Measurements from ENCODE around the gene ACY1. TPM values are rescaled to one million over a fixed set of nuclear protein-coding genes. Genes with fewer than 3 reads are reported as not detected.
"Not testable (repeated sequence)": the region's sequence is repeated elsewhere in the genome, so short reads cannot be mapped to it uniquely, and the experiment has no call there.

ACY1 gene
- total RNA-seq, 1 experiment from 2014 or later: 103 TPM

DNA sequence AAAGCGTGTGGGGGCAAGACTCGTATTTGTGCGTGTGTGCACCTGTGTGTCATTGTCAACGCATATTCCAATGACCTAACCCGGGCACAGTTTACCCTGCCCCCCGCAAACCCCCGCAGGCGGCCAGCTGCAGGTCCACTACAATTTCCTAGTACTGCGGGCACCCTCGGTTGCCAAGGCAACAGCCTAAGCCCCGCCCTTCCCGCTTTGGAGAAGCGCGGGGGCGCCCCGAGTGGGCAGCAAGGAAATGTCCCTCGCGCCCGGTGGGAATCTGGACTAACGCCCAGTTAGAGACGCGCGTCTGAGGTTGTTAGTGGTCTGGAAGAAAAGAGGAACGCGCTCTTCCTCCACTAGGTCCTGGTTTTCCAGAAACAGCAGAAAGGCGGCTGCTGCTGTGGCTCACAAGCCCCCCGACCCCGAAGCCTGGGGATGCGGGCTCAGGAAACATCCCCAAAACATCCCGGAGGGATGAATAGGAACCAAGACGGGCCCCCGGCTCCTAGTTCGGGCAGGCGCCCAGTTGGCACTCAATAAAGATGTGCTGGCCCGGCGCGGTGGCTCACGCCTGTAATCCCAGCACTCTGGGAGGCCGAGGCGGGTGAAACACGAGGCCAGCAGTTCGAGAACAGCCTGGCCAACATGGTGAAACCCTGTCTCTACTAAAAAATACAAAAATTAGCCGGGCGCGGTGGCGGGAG is 7.3 kb upstream of the ACY1 start:
- DNase-seq (ENCODE audit: low spot score): peak; percentile 95
- in situ Hi-C loops (cut with HindIII; ENCODE audit: low sequenced_read_pairs): no loop called here

DNA sequence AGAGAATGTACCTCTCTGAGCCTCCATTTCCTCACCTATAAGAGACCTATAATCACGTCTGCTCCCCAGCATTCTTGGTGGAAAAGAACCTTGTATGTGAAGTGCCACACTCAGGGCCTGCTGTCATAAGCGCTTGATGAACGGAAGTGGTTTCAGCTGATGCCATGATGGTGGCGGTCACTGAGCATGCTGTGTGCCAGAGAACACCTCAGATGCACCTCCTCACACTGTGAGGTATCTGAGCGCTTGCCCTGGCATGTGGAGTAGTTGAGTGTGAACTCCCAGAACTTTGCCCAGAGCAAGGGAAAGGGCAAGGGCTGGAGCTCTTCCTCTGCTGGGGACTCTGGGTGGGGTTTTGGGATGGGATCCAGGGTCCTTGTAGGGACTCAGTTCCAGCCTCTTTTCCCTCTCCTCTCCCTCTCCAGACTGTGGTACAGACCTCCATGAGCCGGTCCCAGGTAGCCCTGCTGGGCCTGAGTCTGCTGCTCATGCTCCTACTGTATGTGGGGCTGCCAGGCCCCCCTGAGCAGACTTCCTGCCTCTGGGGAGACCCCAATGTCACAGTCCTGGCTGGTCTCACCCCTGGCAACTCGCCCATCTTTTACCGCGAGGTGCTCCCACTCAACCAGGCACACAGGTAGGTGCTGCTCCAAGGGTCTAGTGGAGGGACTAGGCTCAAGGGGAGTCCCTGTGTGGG is 5.7 kb upstream of the ACY1 start:
- DNase-seq (ENCODE audit: low spot score): peak; percentile 16
- in situ Hi-C loops (cut with HindIII; ENCODE audit: low sequenced_read_pairs): no loop called here

DNA sequence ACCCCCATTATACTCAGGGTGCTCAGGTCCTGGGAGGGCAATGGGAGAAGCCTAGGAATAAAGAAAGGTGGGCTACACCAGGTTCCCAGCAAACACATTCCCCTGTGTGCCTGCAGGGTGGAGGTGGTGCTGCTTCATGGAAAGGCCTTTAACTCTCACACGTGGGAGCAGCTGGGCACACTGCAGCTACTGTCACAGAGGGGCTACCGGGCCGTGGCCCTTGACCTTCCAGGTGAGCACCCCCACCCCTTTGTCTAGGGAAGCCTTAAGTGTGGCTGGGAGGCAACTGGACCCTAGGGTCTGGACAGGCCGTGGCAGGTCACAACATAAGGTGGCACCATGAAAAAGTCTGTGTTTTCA is 5.2 kb upstream of the ACY1 start:
- no peak for DNase-seq (ENCODE audit: low spot score)
- in situ Hi-C loops (cut with HindIII; ENCODE audit: low sequenced_read_pairs): no loop called here

DNA sequence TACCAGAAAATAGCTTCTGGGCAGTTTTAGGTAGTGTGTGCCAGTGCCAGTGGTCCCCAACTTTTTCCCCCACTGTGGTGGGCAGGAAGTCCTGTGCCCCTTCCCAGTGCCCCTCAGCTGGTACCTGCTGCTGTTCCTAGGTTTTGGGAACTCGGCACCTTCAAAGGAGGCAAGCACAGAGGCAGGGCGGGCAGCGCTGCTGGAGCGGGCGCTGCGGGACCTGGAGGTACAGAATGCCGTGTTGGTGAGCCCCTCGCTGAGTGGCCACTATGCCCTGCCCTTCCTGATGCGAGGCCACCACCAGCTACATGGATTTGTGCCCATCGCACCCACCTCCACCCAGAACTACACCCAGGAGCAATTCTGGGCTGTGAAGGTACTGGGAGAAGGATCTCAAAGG is 3.1 kb upstream of the ACY1 start:
- no peak for DNase-seq (ENCODE audit: low spot score)
- in situ Hi-C loops (cut with HindIII; ENCODE audit: low sequenced_read_pairs): no loop called here

DNA sequence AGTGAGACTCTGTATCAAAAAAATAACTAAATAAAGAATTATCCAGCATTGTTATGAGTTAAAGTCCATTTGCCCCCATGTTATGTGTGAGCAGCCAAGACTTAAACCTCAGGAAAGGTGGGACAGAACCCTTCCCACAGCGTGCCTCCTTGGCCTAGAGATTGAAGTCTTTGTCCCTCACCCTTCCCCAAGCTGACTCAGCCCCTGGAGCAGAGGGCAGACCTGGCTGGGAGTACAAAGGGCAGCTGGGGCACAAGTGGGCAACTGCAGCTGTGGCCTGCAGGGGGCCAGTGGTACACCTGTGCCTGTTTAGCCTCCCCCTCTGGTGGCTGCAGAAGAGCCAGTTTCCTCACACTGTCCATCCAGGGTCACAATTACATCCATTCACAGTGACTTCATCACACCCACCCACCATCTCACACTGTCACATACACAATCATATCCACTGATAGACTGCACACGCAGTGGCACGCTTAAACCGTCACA is 940 bp upstream of the ACY1 start:
- in situ Hi-C loops (cut with HindIII; ENCODE audit: low sequenced_read_pairs): no loop called here
- no peak for DNase-seq (ENCODE audit: low spot score)

DNA sequence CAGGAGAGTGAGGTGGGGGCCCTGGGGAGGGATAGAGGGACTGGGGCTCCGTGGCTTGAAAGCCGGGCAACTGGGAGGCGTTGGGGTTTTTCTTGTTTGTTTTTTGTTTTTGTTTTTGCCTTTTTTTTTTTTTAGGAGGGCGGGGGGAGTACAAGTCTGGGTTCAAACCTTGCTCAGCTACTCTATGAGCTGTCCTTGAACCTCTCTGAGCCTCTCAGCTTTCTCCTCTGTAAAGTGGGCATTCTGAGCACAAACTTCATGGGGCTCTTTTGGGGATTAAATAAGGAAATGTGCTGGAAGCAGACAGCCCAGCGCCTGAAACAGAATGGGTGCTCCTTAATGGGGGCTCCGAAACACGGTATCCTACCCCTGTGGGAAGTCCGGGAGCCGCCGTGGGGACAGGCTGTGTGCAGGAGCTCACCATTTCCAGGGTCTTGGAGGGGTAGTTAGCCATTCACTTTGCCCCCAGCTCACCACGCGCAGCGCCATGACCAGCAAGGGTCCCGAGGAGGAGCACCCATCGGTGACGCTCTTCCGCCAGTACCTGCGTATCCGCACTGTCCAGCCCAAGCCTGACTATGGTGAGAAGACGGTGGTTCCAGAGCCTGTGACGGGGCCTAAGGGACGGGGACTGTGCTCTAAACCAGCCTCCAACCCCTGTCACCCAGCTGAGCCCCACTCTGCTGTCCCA is 388 bp downstream of the ACY1 start:
- in situ Hi-C loops (cut with HindIII; ENCODE audit: low sequenced_read_pairs): no loop called here
- DNase-seq (ENCODE audit: low spot score): no peak

DNA sequence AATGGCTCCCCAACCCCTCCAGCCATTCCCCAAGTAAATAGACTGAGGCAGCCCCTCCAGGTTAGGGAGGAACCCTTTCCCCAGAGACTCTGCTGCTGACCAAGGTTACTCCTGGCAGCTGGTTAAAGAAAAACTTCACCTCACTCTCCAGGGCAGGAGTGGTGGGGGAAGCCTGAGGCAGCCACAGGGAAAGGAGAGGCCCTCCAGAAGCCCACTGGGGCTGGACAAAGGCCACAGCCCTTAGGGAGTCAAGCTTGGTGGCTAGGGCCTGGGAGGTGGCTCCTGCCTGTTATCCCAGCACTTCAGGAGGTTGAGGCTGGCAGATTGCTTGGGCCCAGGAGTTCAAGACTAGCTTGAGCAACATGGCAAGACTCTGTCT is 923 bp downstream of the ACY1 start:
- DNase-seq (ENCODE audit: low spot score): no peak
- in situ Hi-C loops (cut with HindIII; ENCODE audit: low sequenced_read_pairs): no loop called here

DNA sequence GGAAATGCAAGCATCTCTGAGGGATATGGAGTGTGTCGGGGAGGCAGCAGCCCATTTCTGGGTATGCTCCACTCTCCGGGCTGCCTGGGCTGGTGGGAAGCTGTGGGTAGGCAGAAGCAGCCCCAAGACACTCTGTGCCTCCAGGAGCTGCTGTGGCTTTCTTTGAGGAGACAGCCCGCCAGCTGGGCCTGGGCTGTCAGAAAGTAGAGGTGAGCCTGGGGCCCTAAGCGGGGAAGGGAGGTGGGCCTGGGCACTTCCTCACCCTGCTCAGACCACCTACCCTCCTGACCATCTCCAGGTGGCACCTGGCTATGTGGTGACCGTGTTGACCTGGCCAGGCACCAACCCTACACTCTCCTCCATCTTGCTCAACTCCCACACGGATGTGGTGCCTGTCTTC is 1.7 kb downstream of the ACY1 start:
- in situ Hi-C loops (cut with HindIII; ENCODE audit: low sequenced_read_pairs): no loop called here
- no peak for DNase-seq (ENCODE audit: low spot score)

DNA sequence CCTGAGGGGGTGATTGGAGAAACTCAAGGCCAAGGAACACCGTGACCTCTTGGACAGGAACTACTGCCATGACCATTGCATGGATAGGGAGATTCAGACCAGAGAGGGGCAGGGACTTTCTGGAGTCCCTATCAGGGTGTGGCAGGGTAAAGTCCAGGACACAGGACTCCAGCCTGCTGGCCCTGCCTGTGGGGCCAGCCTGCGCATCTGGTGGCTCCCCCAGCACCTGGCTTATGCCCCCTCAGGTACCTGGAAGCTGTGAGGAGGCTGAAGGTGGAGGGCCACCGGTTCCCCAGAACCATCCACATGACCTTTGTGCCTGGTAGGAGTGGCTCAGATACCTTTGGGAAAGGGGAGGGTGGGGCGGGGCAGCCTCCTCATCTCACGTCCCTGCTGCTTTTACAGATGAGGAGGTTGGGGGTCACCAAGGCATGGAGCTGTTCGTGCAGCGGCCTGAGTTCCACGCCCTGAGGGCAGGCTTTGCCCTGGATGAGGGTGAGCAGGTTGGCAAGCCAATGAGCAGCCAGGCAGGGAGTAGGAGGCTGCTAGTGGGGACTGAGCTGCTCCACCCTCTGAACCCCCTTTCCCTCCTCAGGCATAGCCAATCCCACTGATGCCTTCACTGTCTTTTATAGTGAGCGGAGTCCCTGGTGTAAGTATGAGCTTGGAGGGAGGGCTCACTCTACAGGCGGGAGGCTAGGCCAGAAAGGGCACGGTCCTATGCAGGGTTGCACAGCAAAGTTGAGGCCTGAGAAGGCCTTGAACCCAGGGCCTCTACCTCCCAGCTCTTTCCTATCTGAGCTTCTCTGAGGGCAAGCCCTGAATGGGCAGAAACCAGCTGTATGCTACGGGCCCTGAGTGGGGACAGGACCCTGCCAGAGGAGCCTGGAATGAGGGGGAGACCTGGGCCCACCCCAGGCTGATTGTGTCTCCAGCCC is 2.9 kb downstream of the ACY1 start:
- DNase-seq (ENCODE audit: low spot score): no peak
- in situ Hi-C loops (cut with HindIII; ENCODE audit: low sequenced_read_pairs): no loop called here

DNA sequence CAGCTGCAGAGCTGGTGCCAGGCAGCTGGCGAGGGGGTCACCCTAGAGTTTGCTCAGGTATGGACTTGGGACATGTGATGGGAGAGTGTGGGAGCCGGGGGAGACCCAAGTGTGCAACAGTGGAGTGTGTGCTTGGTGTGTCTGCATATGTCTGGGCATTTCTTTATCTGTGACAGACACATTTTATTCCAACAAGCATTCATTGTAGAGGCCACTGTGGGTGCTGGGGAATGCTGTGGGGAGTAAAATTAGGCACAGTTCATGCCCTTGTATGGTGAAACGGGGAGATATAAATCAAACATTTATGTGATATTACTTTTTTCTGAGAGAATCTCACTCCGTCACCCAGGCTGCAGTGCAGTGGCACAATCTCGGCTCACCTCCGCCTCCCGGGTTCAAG is 4.2 kb downstream of the ACY1 start:
- in situ Hi-C loops (cut with HindIII; ENCODE audit: low sequenced_read_pairs): no loop called here
- DNase-seq (ENCODE audit: low spot score): no peak

DNA sequence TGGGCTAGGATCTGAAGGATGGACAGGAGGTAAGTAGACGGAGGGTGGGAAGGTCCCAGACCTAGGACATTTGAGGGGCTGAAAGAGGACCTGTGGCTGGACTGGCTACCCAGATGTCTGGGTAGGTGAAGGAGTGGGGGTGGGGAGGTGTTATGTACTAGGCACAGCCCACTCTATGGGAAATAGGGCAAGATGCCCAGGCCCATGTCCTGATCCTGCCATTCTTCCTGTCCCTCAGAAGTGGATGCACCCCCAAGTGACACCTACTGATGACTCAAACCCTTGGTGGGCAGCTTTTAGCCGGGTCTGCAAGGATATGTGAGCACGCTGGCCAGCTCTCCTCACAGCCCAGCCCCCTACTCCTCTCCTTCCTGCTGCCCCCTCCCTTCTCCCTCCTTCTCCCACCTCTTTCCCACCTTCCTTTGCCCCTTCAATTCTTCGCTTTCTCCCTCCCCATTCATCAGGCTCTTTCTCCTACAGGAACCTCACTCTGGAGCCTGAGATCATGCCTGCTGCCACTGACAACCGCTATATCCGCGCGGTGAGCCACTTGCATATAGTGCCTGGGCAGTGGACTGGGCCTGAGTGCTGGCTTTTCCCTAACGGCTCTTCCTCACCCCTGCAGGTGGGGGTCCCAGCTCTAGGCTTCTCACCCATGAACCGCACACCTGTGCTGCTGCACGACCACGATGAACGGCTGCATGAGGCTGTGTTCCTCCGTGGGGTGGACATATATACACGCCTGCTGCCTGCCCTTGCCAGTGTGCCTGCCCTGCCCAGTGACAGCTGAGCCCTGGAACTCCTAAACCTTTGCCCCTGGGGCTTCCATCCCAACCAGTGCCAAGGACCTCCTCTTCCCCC is 5.2 kb downstream of the ACY1 start:
- in situ Hi-C loops (cut with HindIII; ENCODE audit: low sequenced_read_pairs): no loop called here
- no peak for DNase-seq (ENCODE audit: low spot score)

DNA sequence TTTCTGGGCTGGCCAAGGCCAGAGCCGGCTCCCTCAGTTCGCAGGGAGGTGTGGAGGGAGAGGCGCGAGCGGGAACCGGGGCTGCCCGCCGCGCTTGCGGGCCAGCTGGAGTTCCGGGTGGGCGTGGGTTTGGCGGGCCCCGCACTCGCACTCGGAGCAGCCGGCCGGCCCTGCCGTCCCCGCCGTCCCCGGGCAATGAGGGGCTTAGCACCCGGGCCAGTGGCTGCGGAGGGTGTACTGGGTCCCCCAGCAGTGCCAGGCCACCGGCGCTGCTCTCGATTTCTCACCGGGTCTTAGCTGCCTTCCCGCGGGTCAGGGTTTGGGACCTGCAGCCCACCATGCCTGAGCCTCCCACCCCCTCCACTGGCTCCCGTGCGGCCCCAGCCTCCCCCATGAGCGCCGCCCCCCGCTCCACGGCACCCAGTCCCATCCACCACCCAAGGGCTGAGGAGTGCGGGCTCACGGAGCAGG is 7.2 kb downstream of the ACY1 start:
- DNase-seq (ENCODE audit: low spot score); in situ Hi-C loops (cut with HindIII; ENCODE audit: low sequenced_read_pairs): not testable (repeated sequence)

DNA sequence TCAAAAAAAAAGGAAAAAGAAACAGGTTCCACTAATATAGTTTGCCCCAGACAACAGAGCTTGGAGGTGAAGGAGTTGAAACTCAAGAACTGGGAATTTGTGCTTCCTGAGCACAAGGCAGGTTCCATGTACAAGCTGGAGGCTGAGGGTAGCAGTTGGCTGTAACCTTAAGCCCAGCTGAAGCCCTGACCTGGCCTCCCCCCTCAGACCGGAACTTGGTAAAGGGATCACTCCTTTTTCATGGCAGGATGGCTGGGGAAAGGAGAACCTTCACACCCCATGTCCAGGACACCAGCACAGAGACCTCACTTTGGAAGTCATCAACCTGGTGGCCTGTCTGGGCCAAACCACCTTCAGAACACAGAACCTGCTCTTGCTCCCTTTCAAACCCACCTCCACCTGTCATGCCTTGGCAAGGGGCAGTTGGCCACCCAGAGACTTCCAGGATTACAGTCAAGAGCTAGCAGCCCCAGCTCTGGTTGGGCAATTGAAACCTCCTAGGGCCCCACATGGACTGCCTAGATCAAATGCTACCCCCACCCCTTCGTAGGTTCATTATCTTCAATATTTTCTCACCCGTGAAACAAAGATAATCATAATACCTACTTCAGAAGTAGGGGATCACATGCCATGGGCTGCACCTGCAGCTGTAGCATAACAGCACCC is 8.8 kb downstream of the ACY1 start:
- DNase-seq (ENCODE audit: low spot score): no peak
- in situ Hi-C loops (cut with HindIII; ENCODE audit: low sequenced_read_pairs): no loop called here

DNA sequence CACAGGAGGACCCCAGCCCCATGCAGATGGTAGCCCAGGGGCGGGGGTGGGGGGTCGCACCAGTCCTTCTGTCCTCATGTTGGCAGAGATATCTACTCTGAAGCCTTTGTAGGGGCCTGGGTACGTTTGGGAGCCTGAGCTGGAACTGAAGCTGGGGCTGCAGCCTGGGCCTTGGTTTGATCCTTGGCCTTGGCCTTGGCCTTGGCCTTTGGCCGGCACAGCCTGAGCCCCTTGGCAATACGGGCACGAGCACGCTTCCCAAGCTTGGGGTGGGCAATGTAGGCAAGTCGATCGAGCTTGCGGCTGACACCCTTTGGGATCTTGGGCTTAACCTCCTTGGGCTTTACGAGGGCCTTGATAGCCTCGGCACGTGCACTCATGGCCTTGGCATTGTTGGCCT is 10.3 kb downstream of the ACY1 start:
- in situ Hi-C loops (cut with HindIII; ENCODE audit: low sequenced_read_pairs); DNase-seq (ENCODE audit: low spot score): not testable (repeated sequence)

DNA sequence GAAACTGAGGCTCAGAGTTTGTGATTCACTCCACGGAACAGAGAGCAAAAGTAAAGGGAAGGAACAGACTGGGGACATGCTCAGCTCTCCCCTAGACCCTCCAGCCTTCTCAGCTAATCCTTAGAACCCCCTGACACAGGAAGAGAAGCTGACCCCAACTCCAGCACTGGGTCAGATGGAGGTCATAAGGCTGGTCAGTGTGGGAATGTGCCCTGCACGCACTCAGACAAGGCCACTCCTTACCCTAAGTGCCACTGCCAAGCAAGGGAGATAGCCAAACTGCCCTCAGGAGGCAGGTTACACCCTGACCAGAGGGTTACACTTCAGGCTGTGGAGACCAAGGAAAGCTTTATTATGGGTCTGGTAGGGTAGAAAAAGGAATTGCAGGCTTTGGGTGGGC is 11.2 kb downstream of the ACY1 start:
- DNase-seq (ENCODE audit: low spot score): no peak
- in situ Hi-C loops (cut with HindIII; ENCODE audit: low sequenced_read_pairs): no loop called here

DNA sequence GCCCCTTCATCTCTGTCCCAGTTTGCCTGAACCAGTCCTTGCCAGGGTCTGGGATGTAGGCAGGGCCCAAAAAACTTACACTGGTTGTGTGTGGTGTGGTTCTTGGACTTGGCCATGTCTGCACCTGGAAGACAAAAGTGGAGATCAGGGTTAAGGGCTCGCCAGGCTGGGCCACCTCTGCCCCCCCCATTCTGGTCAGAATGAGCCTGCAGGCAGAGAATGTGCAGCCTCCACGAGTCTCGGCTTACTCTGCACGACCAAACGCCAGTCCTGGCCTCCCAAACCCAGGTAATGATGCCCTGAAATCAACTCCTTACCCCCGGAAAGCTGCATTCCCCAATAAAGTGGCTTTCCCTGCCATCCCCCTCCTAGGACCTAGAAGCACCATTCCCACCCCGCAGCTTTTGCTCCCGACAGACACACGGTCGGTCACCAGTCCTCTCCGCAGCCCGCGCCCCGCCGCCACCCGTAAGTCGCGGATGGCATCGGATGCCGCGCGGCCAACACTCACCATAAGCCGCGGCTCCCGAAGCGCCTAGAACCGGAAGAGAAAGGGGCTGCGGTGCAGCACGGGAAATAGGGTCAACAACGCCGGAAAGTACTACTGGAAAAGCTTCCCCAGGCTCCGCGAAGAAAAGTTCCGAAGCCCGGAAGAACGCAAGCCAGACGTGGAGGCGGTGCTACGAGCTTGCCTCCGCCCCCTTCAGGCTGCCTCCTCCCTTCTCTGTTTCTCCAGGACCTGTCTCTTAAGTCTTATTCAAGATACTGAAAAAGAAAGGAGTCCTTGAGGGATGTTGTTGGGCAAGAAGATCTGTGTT is 12.2 kb downstream of the ACY1 start, which contains the start of gene RPL29:
Gene RPL29, minus strand, starts transcription at position 550 of the 818 bp plus-strand sequence. Its CDS starts 434 bp downstream, at position 116.
- DNase-seq (ENCODE audit: low spot score): peak; percentile 94
- in situ Hi-C loops (cut with HindIII; ENCODE audit: low sequenced_read_pairs): no loop called here

DNA sequence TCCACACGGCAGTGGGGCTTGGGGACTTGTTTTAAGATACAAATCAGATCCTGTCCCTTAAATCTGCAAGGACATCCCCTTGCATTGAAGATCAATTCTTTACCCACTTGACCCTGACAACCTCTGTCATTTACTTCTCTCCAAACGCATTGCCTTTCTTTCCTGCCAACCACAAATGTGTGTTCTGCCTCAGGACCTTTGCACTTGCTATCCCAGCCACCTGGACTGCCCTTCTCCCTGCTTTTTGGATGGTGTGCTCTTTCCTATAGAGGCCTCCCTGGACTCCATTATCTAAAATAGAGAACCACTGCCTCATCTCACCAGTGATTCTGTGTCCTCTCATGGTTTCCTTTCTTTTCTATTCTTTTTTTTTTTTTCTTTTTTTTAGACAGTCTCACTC is 13.8 kb downstream of the ACY1 start:
- DNase-seq (ENCODE audit: low spot score): no peak
- in situ Hi-C loops (cut with HindIII; ENCODE audit: low sequenced_read_pairs): no loop called here

Measured in G401 (cell line).